Measurements from ENCODE around the gene ZNF70.

The ZNF70 gene

GRCh38 chr22:23774114-23774921 lies 23.4 kb upstream of the ZNF70 start:
- WGBS = 62% methylated on average over 12 of the region's 12 CpGs
- Histone ChIP-seq H3K23ac (ENCODE audit: low read length in 2 of 2) (peak overlapping the region in 1 of 2 experiments; percentile 16), H3K9ac (ENCODE audit: low read length) (no peak overlapping the region)

DNA sequence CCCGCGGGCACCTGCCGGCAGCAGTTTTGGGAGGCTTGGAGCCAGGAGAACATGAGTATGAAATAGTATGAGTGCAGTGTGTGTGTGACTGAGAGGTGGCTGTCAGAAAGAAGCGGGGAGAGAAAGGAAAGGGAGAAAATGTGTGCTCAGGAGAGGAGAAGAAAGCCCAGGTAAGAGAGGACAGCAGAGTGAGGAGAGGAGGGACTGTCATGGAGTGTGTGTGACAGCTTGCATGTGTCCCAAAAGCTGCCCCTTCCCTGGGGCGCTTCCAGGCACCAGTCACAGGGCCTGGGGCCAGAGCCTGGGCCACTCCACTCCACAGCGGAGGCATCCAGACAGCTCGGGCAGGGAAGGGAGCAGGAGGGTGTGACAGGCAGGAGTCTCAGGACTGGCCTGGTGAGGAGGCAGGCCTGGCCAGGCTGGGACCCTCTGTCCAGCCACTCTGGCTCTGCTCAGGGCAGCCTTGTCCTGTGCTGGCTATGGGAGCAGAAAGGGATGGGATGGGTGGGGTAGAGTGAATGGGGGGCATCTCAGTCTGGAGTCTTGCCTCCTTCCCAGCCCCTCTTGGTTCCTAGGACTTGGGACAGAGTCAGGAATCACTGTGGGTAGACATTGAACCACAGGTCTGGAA lies 22.7 kb upstream of the ZNF70 start:
- Histone ChIP-seq H2AK5ac (ENCODE audit: low read length, severe bottlenecking) (no peak overlapping the region), H3K4ac (ENCODE audit: low read depth in 1 of 2, low read length in 2 of 2) (peak overlapping the region; percentile 12 to 46), H3K4me1 (ENCODE audit: control insufficient read depth, insufficient read depth, low read depth, low read length) (peaks cover 39% of the 10 kb centered on the region), H3K4me3 (ENCODE audit: insufficient read depth in 1 of 2, low read depth in 1 of 2, low read length in 2 of 2) (peak overlapping the region; percentile 59 to 71), H3K9me3 (ENCODE audit: control insufficient read depth, low read length) (no peaks in the 10 kb centered on the region), H3K27ac (ENCODE audit: low read length, poor library complexity, severe bottlenecking) (no peak overlapping the region), H2BK120ac (ENCODE audit: low read depth, low read length) (peak overlapping the region; percentile 92), H2BK15ac (ENCODE audit: low read depth, poor library complexity, severe bottlenecking) (peak overlapping the region; percentile 70), H2BK12ac (ENCODE audit: low read length in 2 of 2) (peak overlapping the region; percentile 4 to 86), H3K79me1 (replicated peaks; ENCODE audit: low read length, poor library complexity, severe bottlenecking) (no peaks in the 10 kb centered on the region), H3K36me3 (ENCODE audit: control insufficient read depth in 1 of 2, insufficient read depth in 2 of 2, low read depth in 1 of 2, low read length in 2 of 2) (no peaks in the 10 kb centered on the region), H2AFZ (ENCODE audit: low read depth, low read length) (no peak overlapping the region), H2BK5ac (ENCODE audit: low read depth, low read length, poor library complexity, severe bottlenecking) (no peak overlapping the region), H3K14ac (ENCODE audit: low read length in 2 of 2) (peak overlapping the region in 1 of 2 experiments; percentile 61), H3K18ac (ENCODE audit: low read depth in 1 of 2, low read length in 2 of 2) (peak overlapping the region; percentile 81 to 90), H3K9ac (ENCODE audit: low read length) (peak overlapping the region; percentile 70), H3K4me2 (ENCODE audit: low read length, poor library complexity, severe bottlenecking) (peak overlapping the region; percentile 83), H4K91ac (ENCODE audit: low read length) (peak overlapping the region; percentile 83), H3K27me3 (ENCODE audit: control insufficient read depth in 1 of 2, insufficient read depth in 1 of 2, low read length in 2 of 2) (peaks cover 0 to 10% of the 10 kb centered on the region in 2 experiments), H3K23ac (ENCODE audit: low read length in 2 of 2) (no peak overlapping the region), H4K8ac (ENCODE audit: low read length) (peak overlapping the region; percentile 88)
- DNase-seq = no peak
- 68% methylated on average over 7 of the region's 7 CpGs for WGBS

More at GRCh38 chr22:23774114-23774921, 23.4 kb upstream of the ZNF70 start:
- Histone ChIP-seq H2BK12ac (ENCODE audit: low read length in 2 of 2) (peak overlapping the region; percentile 80 to 86), H3K18ac (ENCODE audit: low read depth in 1 of 2, low read length in 2 of 2) (peak overlapping the region; percentile 40 to 49), H3K4me2 (ENCODE audit: low read length, poor library complexity, severe bottlenecking) (no peak overlapping the region), H3K4ac (ENCODE audit: low read depth in 1 of 2, low read length in 2 of 2) (no peak overlapping the region), H2BK15ac (ENCODE audit: low read depth, poor library complexity, severe bottlenecking) (no peak overlapping the region), H3K4me1 (ENCODE audit: control insufficient read depth, insufficient read depth, low read depth, low read length) (peaks cover 35% of the 10 kb centered on the region), H3K4me3 (ENCODE audit: insufficient read depth in 1 of 2, low read depth in 1 of 2, low read length in 2 of 2) (no peak overlapping the region), H4K8ac (ENCODE audit: low read length) (no peak overlapping the region), H3K79me1 (replicated peaks; ENCODE audit: low read length, poor library complexity, severe bottlenecking) (no peaks in the 10 kb centered on the region), H4K91ac (ENCODE audit: low read length) (peak overlapping the region; percentile 73), H2AFZ (ENCODE audit: low read depth, low read length) (no peak overlapping the region), H2BK120ac (ENCODE audit: low read depth, low read length) (peak overlapping the region; percentile 11), H3K27ac (ENCODE audit: low read length, poor library complexity, severe bottlenecking) (no peak overlapping the region), H3K14ac (ENCODE audit: low read length in 2 of 2) (peak overlapping the region in 1 of 2 experiments; percentile 19), H2AK5ac (ENCODE audit: low read length, severe bottlenecking) (no peak overlapping the region), H3K9me3 (ENCODE audit: control insufficient read depth, low read length) (no peaks in the 10 kb centered on the region), H3K27me3 (ENCODE audit: control insufficient read depth in 1 of 2, insufficient read depth in 1 of 2, low read length in 2 of 2) (peaks cover 0 to 10% of the 10 kb centered on the region in 2 experiments), H3K36me3 (ENCODE audit: control insufficient read depth in 1 of 2, insufficient read depth in 2 of 2, low read depth in 1 of 2, low read length in 2 of 2) (peaks cover 0 to 5% of the 10 kb centered on the region in 2 experiments), H2BK5ac (ENCODE audit: low read depth, low read length, poor library complexity, severe bottlenecking) (no peak overlapping the region)
- peak; percentile 24 for DNase-seq

DNA sequence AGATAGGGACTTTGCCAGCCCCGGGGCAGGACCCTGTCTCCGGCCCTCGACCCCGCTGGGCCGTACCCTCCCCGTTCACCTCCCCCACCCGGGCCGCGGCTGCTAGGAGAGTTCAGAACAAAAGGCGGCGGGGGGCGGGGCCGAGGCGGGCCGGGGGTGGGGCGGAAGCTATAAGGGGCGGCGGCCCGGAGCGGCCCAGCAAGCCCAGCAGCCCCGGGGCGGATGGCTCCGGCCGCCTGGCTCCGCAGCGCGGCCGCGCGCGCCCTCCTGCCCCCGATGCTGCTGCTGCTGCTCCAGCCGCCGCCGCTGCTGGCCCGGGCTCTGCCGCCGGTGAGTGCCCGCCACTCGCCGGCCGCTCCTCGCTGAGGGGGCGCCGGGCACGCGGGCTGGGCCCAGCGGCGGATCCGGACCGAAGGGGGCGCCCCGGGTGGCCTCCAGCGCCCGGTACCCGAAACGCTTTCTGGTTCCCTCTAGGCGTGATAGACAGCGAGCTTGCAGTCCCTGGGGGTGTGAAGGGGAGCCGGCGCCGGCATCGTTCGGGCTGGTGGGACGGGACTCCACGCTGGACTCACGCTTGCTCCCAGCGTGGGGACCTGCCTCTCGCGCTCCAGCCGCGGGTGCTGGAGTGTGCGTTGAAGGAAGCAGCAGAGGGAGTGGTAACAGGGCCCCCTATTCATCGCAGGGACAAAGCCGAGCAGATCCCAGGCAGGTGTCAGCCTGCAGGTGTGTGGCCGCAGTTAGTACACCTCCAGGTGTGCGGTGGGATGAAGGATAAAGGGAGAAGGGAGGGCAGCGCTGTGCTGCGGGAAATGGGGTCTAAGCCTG lies 21.9 kb upstream of the ZNF70 start, which contains the start of gene MMP11:
MMP11 (plus strand) TSS at position 201 of the 825 bp plus-strand sequence; CDS start at position 223, 22 bp downstream.
- H2BK5ac ChIP-seq (ENCODE audit: low read depth, low read length, poor library complexity, severe bottlenecking) = no peak within 1 kb of the TSS
- WGBS = 4% methylated on average over 43 of the region's 79 CpGs

More for the DNA sequence above, 21.9 kb upstream of the ZNF70 start, which contains the start of gene MMP11:
- Histone ChIP-seq H3K14ac (ENCODE audit: low read length in 2 of 2) (peak within 1 kb of the TSS in 1 of 2 experiments; percentile 80), H3K9ac (ENCODE audit: low read length) (peak within 1 kb of the TSS; percentile 74), H3K27ac (ENCODE audit: low read length, poor library complexity, severe bottlenecking) (no peak within 1 kb of the TSS), H3K36me3 (ENCODE audit: control insufficient read depth in 1 of 2, insufficient read depth in 2 of 2, low read depth in 1 of 2, low read length in 2 of 2) (no peaks in the 10 kb centered on the region), H2AFZ (ENCODE audit: low read depth, low read length) (peak within 1 kb of the TSS; percentile 15), H4K8ac (ENCODE audit: low read length) (peak within 1 kb of the TSS; percentile 92), H3K4me1 (ENCODE audit: control insufficient read depth, insufficient read depth, low read depth, low read length) (peaks cover 42% of the 10 kb centered on the region), H2BK120ac (ENCODE audit: low read depth, low read length) (peak within 1 kb of the TSS; percentile 92), H3K27me3 (ENCODE audit: control insufficient read depth in 1 of 2, insufficient read depth in 1 of 2, low read length in 2 of 2) (peaks cover 0 to 10% of the 10 kb centered on the region in 2 experiments), H3K18ac (ENCODE audit: low read depth in 1 of 2, low read length in 2 of 2) (peak within 1 kb of the TSS; percentile 87 to 93), H3K79me1 (replicated peaks; ENCODE audit: low read length, poor library complexity, severe bottlenecking) (peaks cover 3% of the 10 kb centered on the region), H3K4me2 (ENCODE audit: low read length, poor library complexity, severe bottlenecking) (peak within 1 kb of the TSS; percentile 83), H4K91ac (ENCODE audit: low read length) (peak within 1 kb of the TSS; percentile 96), H2BK15ac (ENCODE audit: low read depth, poor library complexity, severe bottlenecking) (peak within 1 kb of the TSS; percentile 91), H3K23ac (ENCODE audit: low read length in 2 of 2) (no peak within 1 kb of the TSS), H3K4ac (ENCODE audit: low read depth in 1 of 2, low read length in 2 of 2) (peak within 1 kb of the TSS; percentile 81 to 88), H2AK5ac (ENCODE audit: low read length, severe bottlenecking) (peak within 1 kb of the TSS; percentile 78), H2BK12ac (ENCODE audit: low read length in 2 of 2) (peak within 1 kb of the TSS; percentile 86 to 95), H3K9me3 (ENCODE audit: control insufficient read depth, low read length) (no peaks in the 10 kb centered on the region), H3K4me3 (ENCODE audit: insufficient read depth in 1 of 2, low read depth in 1 of 2, low read length in 2 of 2) (peak within 1 kb of the TSS; percentile 59 to 71)
- peak; percentile 54 for DNase-seq

Measured in mesenchymal stem cell (in vitro differentiated cells and primary cell).